ENCODE measurements around the gene GCHFR.

Gene GCHFR

GRCh38 chr15:40763801-40764628 is at the start of gene GCHFR:
TSS of gene GCHFR (plus strand) at chr15:40764068. CDS start at chr15:40764181, 113 bp downstream.
- peak; percentile 74 to 79 for DNase-seq
- Mint-ChIP-seq H3K4me3 (peak within 1 kb of the TSS; percentile 94 to 95), H3K27me3 (no peaks in the 10 kb centered on the region), H3K9me3 (no peaks in the 10 kb centered on the region), H3K4me1 (peaks cover 64% of the 10 kb centered on the region), H3K27ac (peak within 1 kb of the TSS; percentile 76 to 94)
- ATAC-seq = peak; percentile 68

GRCh38 chr15:40714144-40714543 is 49.7 kb upstream of the GCHFR start:
- Mint-ChIP-seq H3K4me1 (no peaks in the 10 kb centered on the region), H3K27ac (peak overlapping the region in 1 of 2 donors; percentile 83), H3K27me3 (no peaks in the 10 kb centered on the region), H3K4me3 (no peak overlapping the region), H3K9me3 (no peaks in the 10 kb centered on the region)
- DNase-seq = no peak
- no peak for ATAC-seq

DNA sequence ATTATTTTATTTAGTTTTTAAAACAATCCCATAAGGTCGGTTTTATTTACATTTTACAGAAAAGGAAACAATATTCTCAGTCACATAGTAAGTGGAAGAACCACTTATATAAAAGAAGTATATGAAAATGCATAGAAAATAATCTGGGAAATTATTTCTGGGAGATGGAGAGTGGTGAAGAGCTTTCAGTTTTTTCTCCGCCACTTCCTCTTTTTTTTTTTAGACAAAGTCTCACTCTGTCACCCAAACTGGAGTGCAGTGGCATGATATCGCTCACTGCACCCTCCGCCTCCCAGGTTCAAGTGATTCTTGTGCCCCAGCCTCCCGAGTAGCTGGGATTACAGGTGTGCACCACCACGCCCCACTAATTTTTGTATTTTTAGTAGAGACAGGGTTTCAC is 47.7 kb upstream of the GCHFR start:
- peaks cover 6% of the 10 kb centered on the region for H3K4me1 Mint-ChIP-seq
- H3K27ac Mint-ChIP-seq = no peak overlapping the region
- no peaks in the 10 kb centered on the region for H3K9me3 Mint-ChIP-seq
- no peaks in the 10 kb centered on the region for H3K27me3 Mint-ChIP-seq
- ATAC-seq (no peak), DNase-seq (no peak)
- H3K4me3 Mint-ChIP-seq = no peak overlapping the region

DNA sequence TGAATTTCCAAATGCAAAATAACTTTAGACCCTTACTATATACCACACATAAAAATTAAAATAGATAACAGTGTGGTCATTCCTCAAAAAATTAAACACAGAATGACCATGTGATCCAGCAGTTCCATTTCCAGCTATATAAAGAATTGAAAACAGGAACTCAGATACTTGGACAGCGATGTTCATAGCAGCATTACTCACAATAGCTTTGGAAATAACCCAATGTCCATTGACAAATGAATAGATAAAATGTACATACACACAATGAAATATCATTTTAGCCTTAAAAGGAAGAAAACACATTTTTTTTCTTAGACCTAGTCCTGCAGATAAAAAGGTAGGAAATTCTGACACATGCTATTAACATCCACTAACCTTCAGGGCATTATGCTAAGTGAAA is 42.2 kb upstream of the GCHFR start:
- Mint-ChIP-seq H3K9me3 (no peaks in the 10 kb centered on the region), H3K27me3 (no peaks in the 10 kb centered on the region), H3K4me1 (peaks cover 23% of the 10 kb centered on the region), H3K27ac (no peak overlapping the region), H3K4me3 (no peak overlapping the region)
- ATAC-seq (no peak), DNase-seq (no peak)

- no peak overlapping the region for H3K27ac Mint-ChIP-seq
- H3K4me1 Mint-ChIP-seq = peaks cover 23% of the 10 kb centered on the region
Observed at GRCh38 chr15:40722354-40722753, 41.5 kb upstream of the GCHFR start.

GRCh38 chr15:40722934-40723333 is 40.9 kb upstream of the GCHFR start:
- Mint-ChIP-seq H3K27me3 (no peaks in the 10 kb centered on the region), H3K9me3 (no peaks in the 10 kb centered on the region), H3K4me3 (no peak overlapping the region), H3K4me1 (peaks cover 23% of the 10 kb centered on the region), H3K27ac (no peak overlapping the region)
- DNase-seq (no peak), ATAC-seq (peak; percentile 76)

More at GRCh38 chr15:40722354-40722753, 41.5 kb upstream of the GCHFR start:
- ATAC-seq (peak; percentile 61), DNase-seq (no peak)
- no peaks in the 10 kb centered on the region for H3K27me3 Mint-ChIP-seq
- H3K9me3 Mint-ChIP-seq = no peaks in the 10 kb centered on the region
- peak overlapping the region in 1 of 2 donors; percentile 6 for H3K4me3 Mint-ChIP-seq

- no peak for DNase-seq
- no peaks in the 10 kb centered on the region for H3K9me3 Mint-ChIP-seq
- H3K4me1 Mint-ChIP-seq = peaks cover 23% of the 10 kb centered on the region
- no peak overlapping the region for H3K27ac Mint-ChIP-seq
- H3K4me3 Mint-ChIP-seq = no peak overlapping the region
- no peaks in the 10 kb centered on the region for H3K27me3 Mint-ChIP-seq
- ATAC-seq = no peak
Observed at GRCh38 chr15:40723919-40724318, 39.9 kb upstream of the GCHFR start.

DNA sequence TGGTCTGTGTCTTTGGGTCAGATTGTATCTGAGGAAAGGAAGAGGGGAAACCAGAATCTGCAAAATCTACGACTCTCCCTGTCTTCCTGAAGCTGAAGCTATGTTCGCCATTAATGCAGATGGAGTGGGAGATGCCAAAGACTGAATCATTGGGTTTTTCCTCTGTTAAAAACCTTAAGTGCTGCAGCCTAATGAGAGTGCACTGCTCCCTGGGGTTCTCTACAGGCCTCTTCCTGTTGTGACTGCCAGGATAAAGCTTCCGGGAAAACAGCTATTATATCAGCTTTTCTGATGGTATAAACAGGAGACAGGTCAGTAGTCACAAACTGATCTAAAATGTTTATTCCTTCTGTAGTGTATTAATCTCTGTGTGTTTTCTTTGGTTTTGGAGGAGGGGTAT is 32.8 kb upstream of the GCHFR start:
- no peak overlapping the region for H3K4me3 Mint-ChIP-seq
- H3K9me3 Mint-ChIP-seq = no peaks in the 10 kb centered on the region
- H3K27me3 Mint-ChIP-seq = no peaks in the 10 kb centered on the region
- peak overlapping the region; percentile 16 to 31 for H3K27ac Mint-ChIP-seq
- no peak for ATAC-seq
- peaks cover 11% of the 10 kb centered on the region for H3K4me1 Mint-ChIP-seq
- no peak for DNase-seq

GRCh38 chr15:40736575-40736974 is 27.3 kb upstream of the GCHFR start:
- no peak for DNase-seq
- no peak for ATAC-seq
- H3K27ac Mint-ChIP-seq = peak overlapping the region; percentile 13 to 19
- no peak overlapping the region for H3K4me3 Mint-ChIP-seq
- H3K4me1 Mint-ChIP-seq = peaks cover 3% of the 10 kb centered on the region
- H3K27me3 Mint-ChIP-seq = no peaks in the 10 kb centered on the region
- H3K9me3 Mint-ChIP-seq = no peaks in the 10 kb centered on the region

- no peak for DNase-seq
- no peaks in the 10 kb centered on the region for H3K27me3 Mint-ChIP-seq
- H3K4me1 Mint-ChIP-seq = no peaks in the 10 kb centered on the region
- no peak overlapping the region for H3K27ac Mint-ChIP-seq
- ATAC-seq = no peak
- H3K9me3 Mint-ChIP-seq = no peaks in the 10 kb centered on the region
- no peak overlapping the region for H3K4me3 Mint-ChIP-seq
Observed at GRCh38 chr15:40737048-40737447, 26.8 kb upstream of the GCHFR start.

- ATAC-seq (no peak), DNase-seq (no peak)
- H3K27me3 Mint-ChIP-seq = no peaks in the 10 kb centered on the region
- H3K4me1 Mint-ChIP-seq = peaks cover 17% of the 10 kb centered on the region
- H3K9me3 Mint-ChIP-seq = no peaks in the 10 kb centered on the region
- no peak overlapping the region for H3K4me3 Mint-ChIP-seq
- no peak overlapping the region for H3K27ac Mint-ChIP-seq
Observed at GRCh38 chr15:40739047-40739446, 24.8 kb upstream of the GCHFR start.

DNA sequence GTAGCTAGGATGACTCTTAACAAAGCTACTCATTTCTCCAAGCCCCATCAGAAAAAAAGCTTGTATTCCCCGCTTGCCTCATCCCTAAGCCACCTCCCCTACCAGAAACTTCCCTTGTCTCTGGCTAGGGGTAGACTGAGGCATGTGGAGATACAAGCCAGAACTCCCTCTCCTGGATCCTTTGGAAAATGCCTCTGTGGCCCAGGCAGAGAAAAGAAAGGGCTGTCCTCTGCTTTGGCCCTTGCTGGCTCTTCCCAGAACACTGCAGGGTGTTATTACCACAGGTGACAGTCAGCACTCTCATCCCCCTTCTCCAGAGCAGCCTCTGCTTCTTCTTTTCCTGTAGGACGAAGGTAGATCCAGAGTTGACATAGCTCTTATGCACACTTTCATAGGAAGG is 24.0 kb upstream of the GCHFR start:
- no peak for ATAC-seq
- DNase-seq = no peak
- Mint-ChIP-seq H3K9me3 (no peaks in the 10 kb centered on the region), H3K4me1 (peaks cover 25% of the 10 kb centered on the region), H3K27me3 (no peaks in the 10 kb centered on the region), H3K4me3 (no peak overlapping the region), H3K27ac (peak overlapping the region in 1 of 2 donors; percentile 48)

GRCh38 chr15:40743485-40743901 is 20.4 kb upstream of the GCHFR start:
- DNase-seq (peak in 1 of 2 donors; percentile 41), ATAC-seq (peak; percentile 63)
- H3K27ac Mint-ChIP-seq = peak overlapping the region in 1 of 2 donors; percentile 46
- no peaks in the 10 kb centered on the region for H3K27me3 Mint-ChIP-seq
- H3K4me1 Mint-ChIP-seq = peaks cover 41% of the 10 kb centered on the region
- no peaks in the 10 kb centered on the region for H3K9me3 Mint-ChIP-seq
- peak overlapping the region in 1 of 2 donors; percentile 57 for H3K4me3 Mint-ChIP-seq

GRCh38 chr15:40743921-40744814 is 19.7 kb upstream of the GCHFR start:
- H3K4me3 Mint-ChIP-seq = peak overlapping the region; percentile 41 to 57
- H3K27me3 Mint-ChIP-seq = no peaks in the 10 kb centered on the region
- H3K4me1 Mint-ChIP-seq = peaks cover 41% of the 10 kb centered on the region
- peak; percentile 97 for ATAC-seq
- H3K27ac Mint-ChIP-seq = peak overlapping the region; percentile 72 to 80
- H3K9me3 Mint-ChIP-seq = no peaks in the 10 kb centered on the region
- DNase-seq = peak in 1 of 2 donors; percentile 72

GRCh38 chr15:40744815-40745152 is 19.1 kb upstream of the GCHFR start:
- no peaks in the 10 kb centered on the region for H3K9me3 Mint-ChIP-seq
- no peak overlapping the region for H3K4me3 Mint-ChIP-seq
- H3K4me1 Mint-ChIP-seq = peaks cover 41% of the 10 kb centered on the region
- no peaks in the 10 kb centered on the region for H3K27me3 Mint-ChIP-seq
- H3K27ac Mint-ChIP-seq = peak overlapping the region; percentile 52 to 80
- ATAC-seq (no peak), DNase-seq (no peak)

- Mint-ChIP-seq H3K4me1 (peaks cover 47% of the 10 kb centered on the region), H3K4me3 (no peak overlapping the region)
Observed at GRCh38 chr15:40746916-40747418, 16.9 kb upstream of the GCHFR start.

More at GRCh38 chr15:40746916-40747418, 16.9 kb upstream of the GCHFR start:
- ATAC-seq (no peak), DNase-seq (no peak)
- peak overlapping the region in 1 of 2 donors; percentile 12 for H3K27ac Mint-ChIP-seq
- H3K27me3 Mint-ChIP-seq = no peaks in the 10 kb centered on the region
- H3K9me3 Mint-ChIP-seq = no peaks in the 10 kb centered on the region

Measured in stimulated activated naive CD8-positive, alpha-beta T cell treated with anti-CD3 and anti-CD28 coated beads, Interleukin-15, amount 100 ng/mL, for 72 hours (primary cell).